ENCODE measurements around the gene TMEM258.

TMEM258 gene

GRCh38 chr11:61820174-61820573 is 27.8 kb upstream of the TMEM258 start:
- DNase-seq (ENCODE audit: extremely low read depth, low read depth), result no peak
- TF ChIP-seq CTCF (IDR thresholded peaks at IDR 0.05; ENCODE audit: low read depth, low read length), result no peak

GRCh38 chr11:61817471-61818202 is 25.2 kb upstream of the TMEM258 start:
- no peak for TF ChIP-seq CTCF (IDR thresholded peaks at IDR 0.05; ENCODE audit: low read depth, low read length)
- no peak for DNase-seq (ENCODE audit: extremely low read depth, low read depth)

- DNase-seq (ENCODE audit: extremely low read depth, low read depth), result peak; percentile 87
- peak; percentile 60 for TF ChIP-seq CTCF (IDR thresholded peaks at IDR 0.05; ENCODE audit: low read depth, low read length)
These were observed 24.5 kb upstream of the TMEM258 start, which contains the start of gene FADS1 for GRCh38 chr11:61816736-61817455. Gene FADS1, minus strand, starts transcription at chr11:61817003. Its CDS starts 74 bp downstream, at chr11:61816929.

DNA sequence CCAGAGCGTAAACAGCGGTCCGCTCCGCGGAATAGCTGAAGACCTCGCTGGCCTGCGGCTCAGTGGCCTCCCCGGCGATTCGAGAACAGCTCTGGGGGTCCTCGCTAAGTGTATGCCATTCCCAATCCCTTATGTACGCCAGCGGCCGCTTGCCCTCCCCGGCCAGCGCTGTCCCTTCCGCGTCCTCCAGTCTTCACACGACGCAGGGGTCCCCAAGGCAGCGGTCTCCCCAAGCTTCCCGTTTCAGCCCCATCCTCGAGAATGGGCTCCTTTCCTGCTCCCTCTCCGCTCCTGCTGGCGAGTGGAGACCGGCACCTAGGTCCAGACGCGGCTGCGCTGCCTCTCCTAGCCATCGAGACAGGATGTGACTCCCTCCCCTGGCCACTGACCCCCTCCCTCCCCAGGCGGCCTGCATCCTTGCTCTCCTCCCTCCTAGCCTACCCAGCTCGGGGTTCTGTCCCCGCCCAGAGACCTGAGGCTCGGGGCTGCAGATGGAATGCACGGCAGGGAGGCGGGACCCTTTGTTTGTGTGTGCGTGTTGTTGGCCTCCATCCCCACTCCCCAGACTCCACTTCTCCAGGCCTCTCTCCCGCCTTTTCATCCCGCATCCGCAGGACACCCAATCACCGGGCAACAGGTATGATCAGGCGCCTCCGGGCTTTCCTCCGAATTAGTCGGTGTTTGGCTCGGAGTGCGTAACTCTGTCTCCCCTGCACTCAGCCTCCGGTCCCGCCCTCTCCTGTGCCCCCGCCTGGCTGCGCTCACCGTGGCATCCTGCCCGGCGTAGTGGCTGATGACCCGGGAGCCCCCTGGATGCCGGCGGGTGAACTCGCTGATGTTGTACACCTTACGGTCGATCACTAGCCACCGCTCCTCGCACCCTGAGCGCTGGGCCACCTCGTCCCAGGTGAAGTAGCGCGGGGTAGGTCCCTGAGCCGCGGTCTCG is 23.7 kb upstream of the TMEM258 start:
- TF ChIP-seq CTCF (IDR thresholded peaks at IDR 0.05; ENCODE audit: low read depth, low read length), result no peak; the same call in 1 of the 2 replicates
- no peak for DNase-seq (ENCODE audit: extremely low read depth, low read depth)

DNA sequence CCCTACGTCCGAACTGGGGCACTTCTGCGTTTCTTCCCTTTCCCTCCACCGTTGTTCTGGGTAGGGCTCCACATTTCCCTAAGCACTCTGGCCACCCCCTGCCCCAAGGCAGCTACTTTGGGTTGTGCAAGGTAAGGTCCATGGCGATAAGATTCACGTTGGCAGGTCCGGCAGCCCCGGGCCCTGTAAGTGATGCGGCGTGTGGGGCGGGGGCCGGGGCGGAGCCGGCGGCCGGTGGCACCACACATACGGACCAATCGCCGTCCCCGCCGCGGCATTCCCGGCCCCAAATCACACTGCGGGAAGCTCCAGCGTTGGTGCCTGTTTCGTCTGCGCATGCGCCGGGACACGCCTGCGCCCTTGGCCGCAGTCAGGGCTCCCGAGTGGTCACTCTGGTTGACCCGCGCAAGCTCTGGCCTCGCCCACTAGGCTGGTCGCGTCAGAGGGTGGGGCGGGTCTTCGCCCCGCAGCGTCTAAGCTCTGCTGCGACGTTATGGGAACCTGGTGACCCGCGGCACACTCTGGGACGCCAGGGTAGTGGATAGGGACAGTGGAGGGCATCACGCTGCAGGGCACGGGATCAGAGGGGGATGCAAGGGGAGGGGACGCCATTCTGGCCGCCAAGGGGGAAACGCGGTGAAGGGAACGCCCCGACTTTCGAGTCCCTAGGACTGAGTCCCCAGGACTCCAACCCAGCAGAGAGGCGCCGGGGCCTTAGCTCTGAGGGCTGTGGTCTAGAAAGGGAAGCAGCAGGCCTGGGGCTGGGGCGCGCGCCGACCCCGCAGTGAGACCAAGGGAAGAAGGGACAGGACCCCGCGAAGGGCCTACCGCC is 22.8 kb upstream of the TMEM258 start:
- no peak for TF ChIP-seq CTCF (IDR thresholded peaks at IDR 0.05; ENCODE audit: low read depth, low read length)
- peak; percentile 93 for DNase-seq (ENCODE audit: extremely low read depth, low read depth)

DNA sequence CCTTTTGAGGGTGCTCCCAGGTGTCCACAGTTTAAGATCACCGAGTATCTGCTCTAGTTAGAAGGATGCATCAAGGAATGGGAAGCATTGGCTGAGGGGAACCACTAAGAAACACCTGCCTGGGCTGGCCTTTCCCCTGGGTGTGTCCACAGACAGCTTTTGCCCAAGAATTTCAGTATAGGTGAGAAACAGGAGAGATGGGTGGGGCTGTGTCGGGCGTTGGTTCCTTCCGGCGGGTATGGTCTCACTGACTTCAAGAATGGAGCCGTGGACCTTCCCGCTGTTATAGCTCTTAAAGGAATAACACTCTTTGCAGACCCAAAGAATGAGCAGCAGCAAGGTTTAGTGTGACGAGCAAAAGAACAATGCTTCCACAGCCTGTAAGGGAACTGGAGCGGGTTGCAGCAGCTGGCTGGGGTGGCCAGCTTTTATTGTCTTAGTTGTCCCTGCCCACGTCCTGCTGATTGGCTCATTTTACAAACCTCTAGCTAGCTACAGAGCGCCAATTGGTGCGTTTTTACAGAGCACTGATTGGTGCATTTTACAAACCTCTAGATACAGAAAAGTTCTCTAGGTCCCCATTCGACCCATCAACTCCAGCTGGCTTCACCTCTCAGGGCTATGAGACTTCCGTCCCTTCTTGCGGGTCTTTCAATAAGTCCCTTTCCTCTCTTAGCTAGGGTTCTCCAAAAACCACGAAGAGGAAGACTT is 22.0 kb upstream of the TMEM258 start:
- DNase-seq (ENCODE audit: extremely low read depth, low read depth), result no peak
- no peak for TF ChIP-seq CTCF (IDR thresholded peaks at IDR 0.05; ENCODE audit: low read depth, low read length)
